ENCODE data around the gene IL1RAPL1.

Gene IL1RAPL1

GRCh38 chrX:29707088-29707487 lies 1119.8 kb downstream of the IL1RAPL1 start:
- H3K4me3 ChIP-seq (ENCODE audit: low read length), result no peak overlapping the region
- no peaks in the 10 kb centered on the region for H3K9me3 ChIP-seq (replicated peaks; ENCODE audit: low read length)
- H3K36me3 ChIP-seq (ENCODE audit: insufficient read depth, low read length), result no peaks in the 10 kb centered on the region
- no peak overlapping the region for H3K4me2 ChIP-seq (ENCODE audit: low read length)
- H3K9ac ChIP-seq (ENCODE audit: low read depth, low read length), result no peak overlapping the region
- H3K27me3 ChIP-seq (ENCODE audit: control insufficient read depth, insufficient read depth, low read length), result no peaks in the 10 kb centered on the region
- H3K4me1 ChIP-seq (ENCODE audit: control insufficient read depth, insufficient read depth, low read length), result no peaks in the 10 kb centered on the region

GRCh38 chrX:29721152-29721551 lies 1133.9 kb downstream of the IL1RAPL1 start:
- no peaks in the 10 kb centered on the region for H3K36me3 ChIP-seq (ENCODE audit: insufficient read depth, low read length)
- no peaks in the 10 kb centered on the region for H3K27me3 ChIP-seq (ENCODE audit: control insufficient read depth, insufficient read depth, low read length)
- no peak overlapping the region for H3K4me3 ChIP-seq (ENCODE audit: low read length)
- H3K4me1 ChIP-seq (ENCODE audit: control insufficient read depth, insufficient read depth, low read length), result no peaks in the 10 kb centered on the region
- no peak overlapping the region for H3K9ac ChIP-seq (ENCODE audit: low read depth, low read length)
- no peak overlapping the region for H3K4me2 ChIP-seq (ENCODE audit: low read length)
- no peaks in the 10 kb centered on the region for H3K9me3 ChIP-seq (replicated peaks; ENCODE audit: low read length)

- no peak overlapping the region for H3K9ac ChIP-seq (ENCODE audit: low read depth, low read length)
- H3K4me1 ChIP-seq (ENCODE audit: control insufficient read depth, insufficient read depth, low read length), result no peaks in the 10 kb centered on the region
- H3K4me3 ChIP-seq (ENCODE audit: low read length), result no peak overlapping the region
- no peaks in the 10 kb centered on the region for H3K27me3 ChIP-seq (ENCODE audit: control insufficient read depth, insufficient read depth, low read length)
- H3K36me3 ChIP-seq (ENCODE audit: insufficient read depth, low read length), result no peaks in the 10 kb centered on the region
- H3K4me2 ChIP-seq (ENCODE audit: low read length), result no peak overlapping the region
- no peaks in the 10 kb centered on the region for H3K9me3 ChIP-seq (replicated peaks; ENCODE audit: low read length)
Observed at GRCh38 chrX:29724316-29724715, 1137.1 kb downstream of the IL1RAPL1 start.

GRCh38 chrX:29726811-29727210 lies 1139.6 kb downstream of the IL1RAPL1 start:
- Histone ChIP-seq H3K4me1 (ENCODE audit: control insufficient read depth, insufficient read depth, low read length) (no peaks in the 10 kb centered on the region), H3K27me3 (ENCODE audit: control insufficient read depth, insufficient read depth, low read length) (no peaks in the 10 kb centered on the region), H3K9me3 (replicated peaks; ENCODE audit: low read length) (no peaks in the 10 kb centered on the region), H3K9ac (ENCODE audit: low read depth, low read length) (no peak overlapping the region), H3K4me3 (ENCODE audit: low read length) (no peak overlapping the region), H3K4me2 (ENCODE audit: low read length) (no peak overlapping the region), H3K36me3 (ENCODE audit: insufficient read depth, low read length) (no peaks in the 10 kb centered on the region)

GRCh38 chrX:29728639-29729038 lies 1141.4 kb downstream of the IL1RAPL1 start:
- no peak overlapping the region for H3K9ac ChIP-seq (ENCODE audit: low read depth, low read length)
- no peak overlapping the region for H3K4me2 ChIP-seq (ENCODE audit: low read length)
- no peaks in the 10 kb centered on the region for H3K9me3 ChIP-seq (replicated peaks; ENCODE audit: low read length)
- H3K27me3 ChIP-seq (ENCODE audit: control insufficient read depth, insufficient read depth, low read length), result no peaks in the 10 kb centered on the region
- no peaks in the 10 kb centered on the region for H3K4me1 ChIP-seq (ENCODE audit: control insufficient read depth, insufficient read depth, low read length)
- H3K4me3 ChIP-seq (ENCODE audit: low read length), result no peak overlapping the region
- H3K36me3 ChIP-seq (ENCODE audit: insufficient read depth, low read length), result no peaks in the 10 kb centered on the region

- Histone ChIP-seq H3K9ac (ENCODE audit: low read depth, low read length) (no peak overlapping the region), H3K4me1 (ENCODE audit: control insufficient read depth, insufficient read depth, low read length) (no peaks in the 10 kb centered on the region), H3K9me3 (replicated peaks; ENCODE audit: low read length) (no peaks in the 10 kb centered on the region), H3K36me3 (ENCODE audit: insufficient read depth, low read length) (no peaks in the 10 kb centered on the region), H3K27me3 (ENCODE audit: control insufficient read depth, insufficient read depth, low read length) (no peaks in the 10 kb centered on the region), H3K4me3 (ENCODE audit: low read length) (no peak overlapping the region), H3K4me2 (ENCODE audit: low read length) (no peak overlapping the region)
Observed at GRCh38 chrX:29744966-29745365, 1157.7 kb downstream of the IL1RAPL1 start.

GRCh38 chrX:29746326-29746725 lies 1159.1 kb downstream of the IL1RAPL1 start:
- no peak overlapping the region for H3K4me2 ChIP-seq (ENCODE audit: low read length)

GRCh38 chrX:29762006-29762405 lies 1174.8 kb downstream of the IL1RAPL1 start:
- Histone ChIP-seq H3K27me3 (ENCODE audit: control insufficient read depth, insufficient read depth, low read length) (no peaks in the 10 kb centered on the region), H3K9me3 (replicated peaks; ENCODE audit: low read length) (no peaks in the 10 kb centered on the region), H3K4me2 (ENCODE audit: low read length) (no peak overlapping the region), H3K4me3 (ENCODE audit: low read length) (no peak overlapping the region), H3K9ac (ENCODE audit: low read depth, low read length) (no peak overlapping the region), H3K36me3 (ENCODE audit: insufficient read depth, low read length) (no peaks in the 10 kb centered on the region), H3K4me1 (ENCODE audit: control insufficient read depth, insufficient read depth, low read length) (no peaks in the 10 kb centered on the region)

More at GRCh38 chrX:29746326-29746725, 1159.1 kb downstream of the IL1RAPL1 start:
- no peaks in the 10 kb centered on the region for H3K36me3 ChIP-seq (ENCODE audit: insufficient read depth, low read length)
- H3K4me3 ChIP-seq (ENCODE audit: low read length), result no peak overlapping the region
- H3K9me3 ChIP-seq (replicated peaks; ENCODE audit: low read length), result no peaks in the 10 kb centered on the region
- H3K4me1 ChIP-seq (ENCODE audit: control insufficient read depth, insufficient read depth, low read length), result no peaks in the 10 kb centered on the region
- H3K9ac ChIP-seq (ENCODE audit: low read depth, low read length), result no peak overlapping the region
- H3K27me3 ChIP-seq (ENCODE audit: control insufficient read depth, insufficient read depth, low read length), result no peaks in the 10 kb centered on the region

GRCh38 chrX:29775890-29776289 lies 1188.6 kb downstream of the IL1RAPL1 start:
- Histone ChIP-seq H3K9me3 (replicated peaks; ENCODE audit: low read length) (no peaks in the 10 kb centered on the region), H3K4me1 (ENCODE audit: control insufficient read depth, insufficient read depth, low read length) (no peaks in the 10 kb centered on the region), H3K27me3 (ENCODE audit: control insufficient read depth, insufficient read depth, low read length) (no peaks in the 10 kb centered on the region), H3K4me2 (ENCODE audit: low read length) (no peak overlapping the region), H3K4me3 (ENCODE audit: low read length) (no peak overlapping the region), H3K36me3 (ENCODE audit: insufficient read depth, low read length) (no peaks in the 10 kb centered on the region), H3K9ac (ENCODE audit: low read depth, low read length) (no peak overlapping the region)

GRCh38 chrX:29787656-29788055 lies 1200.4 kb downstream of the IL1RAPL1 start:
- Histone ChIP-seq H3K4me1 (ENCODE audit: control insufficient read depth, insufficient read depth, low read length) (no peaks in the 10 kb centered on the region), H3K4me2 (ENCODE audit: low read length) (no peak overlapping the region)

GRCh38 chrX:29788991-29789699 lies 1201.9 kb downstream of the IL1RAPL1 start:
- no peak overlapping the region for H3K4me2 ChIP-seq (ENCODE audit: low read length)
- no peaks in the 10 kb centered on the region for H3K27me3 ChIP-seq (ENCODE audit: control insufficient read depth, insufficient read depth, low read length)
- H3K9me3 ChIP-seq (replicated peaks; ENCODE audit: low read length), result no peaks in the 10 kb centered on the region
- no peak overlapping the region for H3K9ac ChIP-seq (ENCODE audit: low read depth, low read length)
- no peak overlapping the region for H3K4me3 ChIP-seq (ENCODE audit: low read length)
- no peaks in the 10 kb centered on the region for H3K36me3 ChIP-seq (ENCODE audit: insufficient read depth, low read length)
- H3K4me1 ChIP-seq (ENCODE audit: control insufficient read depth, insufficient read depth, low read length), result no peaks in the 10 kb centered on the region

More at GRCh38 chrX:29787656-29788055, 1200.4 kb downstream of the IL1RAPL1 start:
- Histone ChIP-seq H3K4me3 (ENCODE audit: low read length) (no peak overlapping the region), H3K9ac (ENCODE audit: low read depth, low read length) (no peak overlapping the region), H3K27me3 (ENCODE audit: control insufficient read depth, insufficient read depth, low read length) (no peaks in the 10 kb centered on the region), H3K36me3 (ENCODE audit: insufficient read depth, low read length) (no peaks in the 10 kb centered on the region), H3K9me3 (replicated peaks; ENCODE audit: low read length) (no peaks in the 10 kb centered on the region)

- Histone ChIP-seq H3K4me3 (ENCODE audit: low read length) (no peak overlapping the region), H3K27me3 (ENCODE audit: control insufficient read depth, insufficient read depth, low read length) (no peaks in the 10 kb centered on the region), H3K4me1 (ENCODE audit: control insufficient read depth, insufficient read depth, low read length) (no peaks in the 10 kb centered on the region), H3K36me3 (ENCODE audit: insufficient read depth, low read length) (no peaks in the 10 kb centered on the region), H3K9ac (ENCODE audit: low read depth, low read length) (no peak overlapping the region), H3K4me2 (ENCODE audit: low read length) (no peak overlapping the region), H3K9me3 (replicated peaks; ENCODE audit: low read length) (no peaks in the 10 kb centered on the region)
Observed at GRCh38 chrX:29792335-29792734, 1205.1 kb downstream of the IL1RAPL1 start.
